ENCODE data around the gene RBM47.

DNA sequence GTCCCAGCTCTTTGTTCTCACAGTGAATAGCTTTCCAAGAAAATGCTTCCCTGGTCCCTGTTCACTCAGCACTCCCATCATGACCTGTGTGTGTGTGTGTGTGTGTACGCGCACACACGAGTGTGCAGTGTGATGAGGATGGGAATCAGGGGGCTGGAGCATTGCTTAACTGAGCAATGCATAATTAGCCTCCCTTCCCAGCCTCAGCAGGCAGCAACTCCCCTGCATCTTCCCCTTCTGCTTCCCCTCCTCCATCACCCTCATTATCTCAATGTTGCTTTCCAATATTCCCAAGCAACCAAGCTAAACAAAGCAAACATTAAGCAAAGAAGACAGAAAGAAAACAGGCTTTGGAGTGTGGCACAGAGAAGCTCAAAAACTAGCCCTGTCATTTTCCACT lies 137.0 kb downstream of the RBM47 start:
- no peak for TF ChIP-seq CTCF (conservative IDR thresholded peaks at IDR 0.05)
- TF ChIP-seq EZH2 (IDR thresholded peaks at IDR 0.05; ENCODE audit: low read depth): no peak
